ENCODE data around the gene PARK7.

The PARK7 gene

GRCh38 chr1:7967196-7967595 is 5.7 kb downstream of the PARK7 start:
- no peaks in the 10 kb centered on the region for H3K9me3 ChIP-seq (ENCODE audit: low read length)
- H3K9ac ChIP-seq (ENCODE audit: low read length), result peak overlapping the region; percentile 17
- H3K27me3 ChIP-seq (ENCODE audit: control insufficient read depth in 1 of 2, insufficient read depth in 2 of 2, low read length in 2 of 2), result no peaks in the 10 kb centered on the region
- peaks cover 26% of the 10 kb centered on the region for H3K4me1 ChIP-seq (ENCODE audit: insufficient read depth, low read length)
- no peak overlapping the region for H3K4me3 ChIP-seq (ENCODE audit: low read depth in 1 of 2, low read length in 2 of 2)
- peaks cover 75% of the 10 kb centered on the region for H3K36me3 ChIP-seq (ENCODE audit: insufficient read depth, low read length)
- H3K27ac ChIP-seq (ENCODE audit: low read depth, low read length), result no peak overlapping the region

DNA sequence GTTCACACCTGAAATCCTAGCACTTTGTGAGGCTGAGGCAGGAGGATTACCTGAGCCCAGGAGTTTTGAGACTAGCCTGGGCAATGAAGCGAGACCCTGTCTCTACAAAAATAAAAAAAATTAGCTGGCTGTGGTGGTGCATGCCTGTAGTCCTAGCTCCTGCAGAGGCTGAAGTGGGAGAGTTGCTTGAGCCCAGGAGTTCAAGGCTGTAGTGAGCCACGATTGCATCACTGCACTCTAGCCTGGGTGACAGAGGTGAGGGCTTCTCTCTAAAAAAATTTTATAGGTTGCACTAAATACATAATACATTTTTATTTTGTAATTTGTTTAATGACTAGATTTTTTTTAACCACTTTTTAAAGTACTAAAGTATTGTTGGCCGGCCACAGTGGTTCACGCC is 6.1 kb downstream of the PARK7 start:
- no peaks in the 10 kb centered on the region for H3K27me3 ChIP-seq (ENCODE audit: control insufficient read depth in 1 of 2, insufficient read depth in 2 of 2, low read length in 2 of 2)
- no peak overlapping the region for H3K27ac ChIP-seq (ENCODE audit: low read depth, low read length)
- no peak overlapping the region for H3K9ac ChIP-seq (ENCODE audit: low read length)
- peaks cover 21% of the 10 kb centered on the region for H3K4me1 ChIP-seq (ENCODE audit: insufficient read depth, low read length)
- no peak overlapping the region for H3K4me3 ChIP-seq (ENCODE audit: low read depth in 1 of 2, low read length in 2 of 2)
- no peaks in the 10 kb centered on the region for H3K9me3 ChIP-seq (ENCODE audit: low read length)
- H3K36me3 ChIP-seq (ENCODE audit: insufficient read depth, low read length), result peaks cover 76% of the 10 kb centered on the region

DNA sequence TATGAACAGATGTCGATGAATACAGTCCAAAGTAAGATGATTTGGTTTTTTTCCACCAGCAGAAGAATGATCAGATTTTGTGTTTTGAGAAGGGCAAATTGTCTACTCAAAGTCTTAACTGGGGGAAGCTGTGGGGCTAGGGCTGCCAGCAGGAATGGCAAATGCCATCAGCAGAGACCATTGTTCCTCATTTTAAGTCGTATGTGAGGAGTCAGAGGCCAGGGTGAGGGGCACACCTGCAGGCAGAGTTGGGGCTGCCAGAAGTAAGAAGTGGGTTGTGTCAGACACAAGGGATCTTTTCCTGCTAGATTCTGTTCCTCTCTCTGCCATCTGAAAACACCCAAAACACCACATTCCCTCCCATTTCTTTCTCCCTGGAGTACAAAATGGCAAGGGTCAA is 8.7 kb downstream of the PARK7 start:
- H3K36me3 ChIP-seq (ENCODE audit: insufficient read depth, low read length), result peaks cover 57% of the 10 kb centered on the region
- peaks cover 11% of the 10 kb centered on the region for H3K4me1 ChIP-seq (ENCODE audit: insufficient read depth, low read length)
- H3K27me3 ChIP-seq (ENCODE audit: control insufficient read depth in 1 of 2, insufficient read depth in 2 of 2, low read length in 2 of 2), result no peaks in the 10 kb centered on the region
- no peak overlapping the region for H3K4me3 ChIP-seq (ENCODE audit: low read depth in 1 of 2, low read length in 2 of 2)
- H3K9me3 ChIP-seq (ENCODE audit: low read length), result no peaks in the 10 kb centered on the region
- H3K27ac ChIP-seq (ENCODE audit: low read depth, low read length), result no peak overlapping the region
- no peak overlapping the region for H3K9ac ChIP-seq (ENCODE audit: low read length)

DNA sequence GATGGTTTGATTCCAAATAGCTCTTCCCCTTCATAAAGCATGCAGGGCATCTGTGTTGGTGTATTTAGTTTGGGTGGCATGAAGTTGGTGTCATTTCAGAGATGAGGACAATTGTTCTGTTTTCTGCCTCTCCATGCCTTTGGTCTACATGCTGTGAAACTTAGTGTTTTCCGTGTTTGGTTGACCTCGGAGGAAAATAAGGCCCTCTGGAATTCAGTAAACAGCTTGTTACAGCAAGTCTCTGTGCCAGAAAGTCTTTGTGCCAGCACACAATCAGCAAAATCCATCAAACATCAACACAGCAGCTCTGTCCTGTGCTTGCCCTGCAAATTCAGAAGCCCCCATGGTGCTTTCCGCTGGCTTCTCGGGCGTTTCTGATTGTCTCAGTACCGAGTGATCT is 9.5 kb downstream of the PARK7 start:
- peaks cover 51% of the 10 kb centered on the region for H3K36me3 ChIP-seq (ENCODE audit: insufficient read depth, low read length)
- H3K27me3 ChIP-seq (ENCODE audit: control insufficient read depth in 1 of 2, insufficient read depth in 2 of 2, low read length in 2 of 2), result no peaks in the 10 kb centered on the region
- H3K9ac ChIP-seq (ENCODE audit: low read length), result no peak overlapping the region
- no peaks in the 10 kb centered on the region for H3K9me3 ChIP-seq (ENCODE audit: low read length)
- H3K4me1 ChIP-seq (ENCODE audit: insufficient read depth, low read length), result peaks cover 15% of the 10 kb centered on the region
- H3K4me3 ChIP-seq (ENCODE audit: low read depth in 1 of 2, low read length in 2 of 2), result no peak overlapping the region
- no peak overlapping the region for H3K27ac ChIP-seq (ENCODE audit: low read depth, low read length)

- H3K9ac ChIP-seq (ENCODE audit: low read length), result no peak overlapping the region
- H3K9me3 ChIP-seq (ENCODE audit: low read length), result no peaks in the 10 kb centered on the region
- H3K36me3 ChIP-seq (ENCODE audit: insufficient read depth, low read length), result peaks cover 38% of the 10 kb centered on the region
- H3K27me3 ChIP-seq (ENCODE audit: control insufficient read depth in 1 of 2, insufficient read depth in 2 of 2, low read length in 2 of 2), result no peaks in the 10 kb centered on the region
- H3K27ac ChIP-seq (ENCODE audit: low read depth, low read length), result no peak overlapping the region
- no peak overlapping the region for H3K4me3 ChIP-seq (ENCODE audit: low read depth in 1 of 2, low read length in 2 of 2)
- H3K4me1 ChIP-seq (ENCODE audit: insufficient read depth, low read length), result peaks cover 13% of the 10 kb centered on the region
These were observed 10.8 kb downstream of the PARK7 start for GRCh38 chr1:7972285-7972684.

DNA sequence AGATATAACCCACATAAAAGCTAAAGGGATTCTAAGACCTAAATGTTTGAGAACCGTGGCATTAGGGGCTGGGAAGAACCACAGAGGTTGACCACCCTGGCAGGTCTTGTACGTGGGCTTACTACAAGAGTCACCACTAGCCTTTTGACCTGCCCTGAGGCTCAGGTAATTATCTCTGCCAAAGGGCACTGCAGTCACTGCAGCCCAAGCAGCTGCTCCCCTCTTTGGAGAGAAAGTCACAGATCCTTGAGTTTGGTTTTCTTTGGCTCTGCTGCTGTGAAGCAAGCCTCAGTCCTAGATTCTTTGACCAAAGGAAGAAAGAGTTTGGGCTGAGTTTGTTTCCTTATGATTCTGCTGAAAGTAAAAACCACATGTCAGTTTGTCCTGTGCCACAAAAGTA is 11.6 kb downstream of the PARK7 start:
- Histone ChIP-seq H3K36me3 (ENCODE audit: insufficient read depth, low read length) (peaks cover 35% of the 10 kb centered on the region), H3K4me1 (ENCODE audit: insufficient read depth, low read length) (peaks cover 9% of the 10 kb centered on the region), H3K27ac (ENCODE audit: low read depth, low read length) (no peak overlapping the region), H3K4me3 (ENCODE audit: low read depth in 1 of 2, low read length in 2 of 2) (no peak overlapping the region), H3K27me3 (ENCODE audit: control insufficient read depth in 1 of 2, insufficient read depth in 2 of 2, low read length in 2 of 2) (no peaks in the 10 kb centered on the region), H3K9me3 (ENCODE audit: low read length) (no peaks in the 10 kb centered on the region), H3K9ac (ENCODE audit: low read length) (no peak overlapping the region)

DNA sequence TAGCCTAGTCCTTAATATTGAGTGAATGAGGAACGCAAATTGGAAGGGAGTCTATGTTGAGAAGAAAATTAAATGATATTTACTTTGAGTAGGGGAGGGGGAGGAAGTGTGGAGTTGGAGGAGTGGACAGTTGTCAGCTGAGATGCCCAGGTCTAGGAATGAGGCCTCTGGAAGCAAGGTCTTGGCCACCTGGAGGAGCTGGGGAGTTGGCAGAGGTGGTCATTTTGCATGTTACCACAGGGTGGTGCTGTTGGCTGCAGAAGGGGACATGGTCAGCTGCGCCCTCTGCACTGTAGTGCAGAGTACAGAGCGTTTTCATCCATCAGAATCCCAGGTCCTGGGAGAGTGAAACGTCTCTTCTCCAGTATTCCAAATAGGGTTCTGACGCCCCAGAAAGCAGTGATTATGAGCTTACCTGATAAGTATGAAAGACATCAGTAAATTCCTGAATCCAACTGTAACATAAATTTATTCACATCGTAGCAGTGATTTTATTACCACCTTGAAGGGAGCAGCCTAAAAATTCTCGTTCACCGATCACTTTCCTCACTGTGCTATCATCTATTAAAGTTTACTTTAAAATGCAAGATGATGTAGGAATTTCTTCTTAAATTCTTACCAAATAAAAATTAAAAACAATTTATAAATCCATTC is 13.8 kb downstream of the PARK7 start:
- Histone ChIP-seq H3K27ac (ENCODE audit: low read depth, low read length) (no peak overlapping the region), H3K9ac (ENCODE audit: low read length) (no peak overlapping the region), H3K36me3 (ENCODE audit: insufficient read depth, low read length) (peaks cover 36% of the 10 kb centered on the region), H3K9me3 (ENCODE audit: low read length) (no peaks in the 10 kb centered on the region), H3K27me3 (ENCODE audit: control insufficient read depth in 1 of 2, insufficient read depth in 2 of 2, low read length in 2 of 2) (no peaks in the 10 kb centered on the region), H3K4me1 (ENCODE audit: insufficient read depth, low read length) (peaks cover 9% of the 10 kb centered on the region), H3K4me3 (ENCODE audit: low read depth in 1 of 2, low read length in 2 of 2) (no peak overlapping the region)

DNA sequence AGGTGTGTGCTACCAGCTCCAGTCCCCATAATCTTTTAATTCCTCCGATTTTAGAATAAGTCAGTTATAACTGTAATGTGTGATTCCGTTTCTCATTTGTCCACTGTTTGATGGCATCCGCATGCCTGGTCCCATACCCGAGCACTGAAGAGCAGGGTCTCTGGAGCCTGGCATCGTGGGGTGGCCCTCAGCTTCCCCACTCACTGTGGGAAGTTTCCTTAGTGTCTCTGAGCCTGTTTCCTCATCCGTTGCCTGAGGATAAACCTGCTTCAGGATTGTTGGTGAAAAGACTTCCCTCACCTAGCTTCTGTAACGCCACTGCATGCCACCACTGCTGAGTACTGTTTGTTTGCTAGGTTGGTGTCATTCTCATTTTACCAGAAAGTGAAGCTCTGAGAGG is 19.5 kb downstream of the PARK7 start:
- peaks cover 61% of the 10 kb centered on the region for H3K36me3 ChIP-seq (ENCODE audit: insufficient read depth, low read length)
- H3K27ac ChIP-seq (ENCODE audit: low read depth, low read length), result no peak overlapping the region
- no peaks in the 10 kb centered on the region for H3K27me3 ChIP-seq (ENCODE audit: control insufficient read depth in 1 of 2, insufficient read depth in 2 of 2, low read length in 2 of 2)
- H3K9me3 ChIP-seq (ENCODE audit: low read length), result no peaks in the 10 kb centered on the region
- no peak overlapping the region for H3K4me3 ChIP-seq (ENCODE audit: low read depth in 1 of 2, low read length in 2 of 2)
- no peak overlapping the region for H3K9ac ChIP-seq (ENCODE audit: low read length)
- peaks cover 9% of the 10 kb centered on the region for H3K4me1 ChIP-seq (ENCODE audit: insufficient read depth, low read length)

GRCh38 chr1:7983086-7983778 is 21.7 kb downstream of the PARK7 start:
- peaks cover 68% of the 10 kb centered on the region for H3K36me3 ChIP-seq (ENCODE audit: insufficient read depth, low read length)

GRCh38 chr1:7984811-7985210 is 23.3 kb downstream of the PARK7 start:
- Histone ChIP-seq H3K4me3 (ENCODE audit: low read depth in 1 of 2, low read length in 2 of 2) (no peak overlapping the region), H3K27me3 (ENCODE audit: control insufficient read depth in 1 of 2, insufficient read depth in 2 of 2, low read length in 2 of 2) (no peaks in the 10 kb centered on the region), H3K9me3 (ENCODE audit: low read length) (no peaks in the 10 kb centered on the region), H3K4me1 (ENCODE audit: insufficient read depth, low read length) (peaks cover 12% of the 10 kb centered on the region), H3K27ac (ENCODE audit: low read depth, low read length) (no peak overlapping the region), H3K36me3 (ENCODE audit: insufficient read depth, low read length) (peaks cover 54% of the 10 kb centered on the region), H3K9ac (ENCODE audit: low read length) (no peak overlapping the region)

More at GRCh38 chr1:7983086-7983778, 21.7 kb downstream of the PARK7 start:
- H3K4me3 ChIP-seq (ENCODE audit: low read depth in 1 of 2, low read length in 2 of 2), result no peak overlapping the region
- H3K27me3 ChIP-seq (ENCODE audit: control insufficient read depth in 1 of 2, insufficient read depth in 2 of 2, low read length in 2 of 2), result no peaks in the 10 kb centered on the region
- peaks cover 5% of the 10 kb centered on the region for H3K4me1 ChIP-seq (ENCODE audit: insufficient read depth, low read length)
- H3K9ac ChIP-seq (ENCODE audit: low read length), result no peak overlapping the region
- H3K9me3 ChIP-seq (ENCODE audit: low read length), result no peaks in the 10 kb centered on the region
- no peak overlapping the region for H3K27ac ChIP-seq (ENCODE audit: low read depth, low read length)

GRCh38 chr1:7985851-7986612 is 24.5 kb downstream of the PARK7 start:
- Histone ChIP-seq H3K9me3 (ENCODE audit: low read length) (no peaks in the 10 kb centered on the region), H3K4me1 (ENCODE audit: insufficient read depth, low read length) (peaks cover 17% of the 10 kb centered on the region), H3K4me3 (ENCODE audit: low read depth in 1 of 2, low read length in 2 of 2) (no peak overlapping the region), H3K36me3 (ENCODE audit: insufficient read depth, low read length) (peaks cover 43% of the 10 kb centered on the region), H3K27ac (ENCODE audit: low read depth, low read length) (no peak overlapping the region), H3K9ac (ENCODE audit: low read length) (no peak overlapping the region), H3K27me3 (ENCODE audit: control insufficient read depth in 1 of 2, insufficient read depth in 2 of 2, low read length in 2 of 2) (no peaks in the 10 kb centered on the region)

Measured in muscle layer of colon (tissue), 2 donors.